Gastroesophageal sphincter (tissue), 4 donors: ENCODE results near the gene TP53TG5. TPM values are rescaled to one million over a fixed set of nuclear protein-coding genes. Genes with fewer than 3 reads are reported as not detected.
A peak's percentile ranks its signal among the peaks of the same experiment; 100 is the strongest.

Experiments
- ATAC-seq: fragments of 150-250 bp; one replicate; pipeline ENCODE4 v1.9.1; 2016; ENCODE audit warnings: mild to moderate bottlenecking, moderate library complexity
- H3K27ac ChIP-seq, 4 donors: fragments of 200-600 bp; sonication (generic) in 3 of 4; 1 replicate in 3 of 4; 2 replicates in 1 of 4; pipeline ENCODE4 v1.5.1; 2016 to 2019
- H3K27me3 ChIP-seq: fragments of 200-600 bp; sonication (generic); one replicate; pipeline ENCODE4 v1.5.1; 2019
- H3K36me3 ChIP-seq, 2 donors: fragments of 200-600 bp; sonication (generic); one replicate each; pipeline ENCODE4 v1.5.1; 2019; ENCODE audit warnings: control low read depth in 1 of 2
- H3K4me1 ChIP-seq, 3 donors: fragments of 200-600 bp; sonication (generic); 1 replicate in 2 of 3; 2 replicates in 1 of 3; pipeline ENCODE4 v1.5.1; 2016 to 2019; ENCODE audit warnings: control low read depth in 2 of 3
- H3K4me3 ChIP-seq, 2 donors: fragments of 200-600 bp; sonication (generic); one replicate each; pipeline ENCODE4 v1.5.1; 2019; ENCODE audit warnings: mild to moderate bottlenecking in 1 of 2, moderate library complexity in 1 of 2
- H3K9me3 ChIP-seq, 3 donors: fragments of 200-600 bp; sonication (generic); one replicate each; pipeline ENCODE4 v1.5.1; 2017 to 2019; ENCODE audit warnings: control low read depth in 2 of 3
- CTCF ChIP-seq, 4 experiments: fragments of 200-600 bp in 2 of 4; fragments of 450-650 bp in 2 of 4; sonication (generic) in 1 of 4; IDR thresholded peaks; one replicate each; pipeline ENCODE4 v1.5.1; 2017 to 2019; ENCODE audit warnings: antibody characterized with exemption in 4 of 4, mild to moderate bottlenecking in 2 of 4, moderate library complexity in 2 of 4
- EP300 ChIP-seq: sonication (generic); formaldehyde crosslinking; IDR thresholded peaks from one replicate; pipeline ENCODE4 v1.6.1; 2017; ENCODE audit warnings: antibody characterized with exemption, mild to moderate bottlenecking
- POLR2A ChIP-seq, 2 donors: fragments of 450-650 bp; IDR thresholded peaks; one replicate each; pipeline ENCODE4 v1.6.1; 2017; ENCODE audit warnings: antibody characterized with exemption in 2 of 2, mild to moderate bottlenecking in 2 of 2, moderate library complexity in 1 of 2
- POLR2AphosphoS5 ChIP-seq: sonication (generic); formaldehyde crosslinking; IDR thresholded peaks from one replicate; pipeline ENCODE4 v1.6.1; 2017; ENCODE audit warnings: antibody characterized with exemption
- WGBS, 2 donors: methylation state at CpG; one replicate each; pipeline ENCODE4 v1.1.5; 2018; ENCODE audit warnings: low coverage in 1 of 2; 5-methylcytosine and 5-hydroxymethylcytosine counted together
- total RNA-seq, 4 donors: library from RNA; depleted of rRNA; stranded (reverse); fragments of >200 nt; gene quantifications; one replicate each; pipeline ENCODE4 v1.1.0, GENCODE V29; 2016

TP53TG5 gene
- total RNA-seq, 4 donors from 2014 or later = not detected

GRCh38 chr20:45345104-45345936 lies 32.8 kb downstream of the TP53TG5 start:
- Histone ChIP-seq H3K27ac (peak overlapping the region; percentile 85 to 96 (median 95)), H3K27me3 (no peaks in the 10 kb centered on the region), H3K4me1 (peaks cover 5 to 82% (median 57%) of the 10 kb centered on the region in 3 donors), H3K36me3 (no peaks in the 10 kb centered on the region), H3K9me3 (no peaks in the 10 kb centered on the region), H3K4me3 (peak overlapping the region; percentile 13 to 80)
- no peak for ATAC-seq
- WGBS, 2 donors = 41 to 63% methylated on average over 1 to 6 of the region's 9 CpGs
- TF ChIP-seq POLR2AphosphoS5 (peak; percentile 36), CTCF (IDR thresholded peaks at IDR 0.05) (no peak), POLR2A (IDR thresholded peaks at IDR 0.05) (peak in 1 of 2 donors; percentile 7), EP300 (no peak)

GRCh38 chr20:45344168-45344860 lies 33.8 kb downstream of the TP53TG5 start:
- H3K9me3 ChIP-seq = no peaks in the 10 kb centered on the region
- peaks cover 5 to 92% (median 65%) of the 10 kb centered on the region in 3 donors for H3K4me1 ChIP-seq
- 0% methylated on average over 1 to 4 of the region's 9 CpGs for WGBS, 2 donors
- peak in 1 of 2 donors; percentile 31 for TF ChIP-seq POLR2A (IDR thresholded peaks at IDR 0.05)
- peak; percentile 87 for TF ChIP-seq POLR2AphosphoS5
- no peak for TF ChIP-seq EP300
- TF ChIP-seq CTCF (IDR thresholded peaks at IDR 0.05) = peak in 1 of 4 experiments; percentile 2
- H3K36me3 ChIP-seq = no peaks in the 10 kb centered on the region
- H3K4me3 ChIP-seq = peak overlapping the region in 1 of 2 donors; percentile 80
- peak overlapping the region; percentile 85 to 96 (median 95) for H3K27ac ChIP-seq
- no peaks in the 10 kb centered on the region for H3K27me3 ChIP-seq
- ATAC-seq = peak; percentile 80

- peak overlapping the region; percentile 85 to 96 (median 95) for H3K27ac ChIP-seq
- H3K9me3 ChIP-seq = no peaks in the 10 kb centered on the region
- H3K27me3 ChIP-seq = no peaks in the 10 kb centered on the region
- 20 to 60% methylated on average over 1 to 4 of the region's 6 CpGs for WGBS, 2 donors
- TF ChIP-seq POLR2AphosphoS5 (no peak), POLR2A (IDR thresholded peaks at IDR 0.05) (no peak), CTCF (IDR thresholded peaks at IDR 0.05) (no peak), EP300 (no peak)
- peak overlapping the region in 1 of 2 donors; percentile 80 for H3K4me3 ChIP-seq
- no peaks in the 10 kb centered on the region for H3K36me3 ChIP-seq
- no peak for ATAC-seq
- H3K4me1 ChIP-seq = peaks cover 9 to 92% (median 71%) of the 10 kb centered on the region in 3 donors
Measured at GRCh38 chr20:45343532-45344167, 34.5 kb downstream of the TP53TG5 start.

- H3K4me3 ChIP-seq = peak overlapping the region in 1 of 2 donors; percentile 80
- peaks cover 15 to 95% (median 76%) of the 10 kb centered on the region in 3 donors for H3K4me1 ChIP-seq
- no peaks in the 10 kb centered on the region for H3K27me3 ChIP-seq
- ATAC-seq = no peak
- peak overlapping the region; percentile 85 to 96 (median 95) for H3K27ac ChIP-seq
- 28 to 60% methylated on average over 2 of the region's 6 CpGs for WGBS, 2 donors
- H3K9me3 ChIP-seq = no peaks in the 10 kb centered on the region
- no peak for TF ChIP-seq EP300
- no peak for TF ChIP-seq CTCF (IDR thresholded peaks at IDR 0.05)
- no peak for TF ChIP-seq POLR2AphosphoS5
- TF ChIP-seq POLR2A (IDR thresholded peaks at IDR 0.05) = no peak
- no peaks in the 10 kb centered on the region for H3K36me3 ChIP-seq
Measured at GRCh38 chr20:45342855-45343531, 35.1 kb downstream of the TP53TG5 start.
